ENCODE data around the gene KRT34.
"Not testable (repeated sequence)": the region's sequence is repeated elsewhere in the genome, so short reads cannot be mapped to it uniquely, and the experiment has no call there.

The KRT34 gene

GRCh38 chr17:41404024-41404671 lies 22.0 kb upstream of the KRT34 start:
- DNase-seq, result no peak

- DNase-seq, result no peak
These were observed 21.4 kb upstream of the KRT34 start for GRCh38 chr17:41403404-41404023.

GRCh38 chr17:41402161-41402560 lies 20.1 kb upstream of the KRT34 start:
- DNase-seq, result peak in 1 of 56 donors; percentile 2

DNA sequence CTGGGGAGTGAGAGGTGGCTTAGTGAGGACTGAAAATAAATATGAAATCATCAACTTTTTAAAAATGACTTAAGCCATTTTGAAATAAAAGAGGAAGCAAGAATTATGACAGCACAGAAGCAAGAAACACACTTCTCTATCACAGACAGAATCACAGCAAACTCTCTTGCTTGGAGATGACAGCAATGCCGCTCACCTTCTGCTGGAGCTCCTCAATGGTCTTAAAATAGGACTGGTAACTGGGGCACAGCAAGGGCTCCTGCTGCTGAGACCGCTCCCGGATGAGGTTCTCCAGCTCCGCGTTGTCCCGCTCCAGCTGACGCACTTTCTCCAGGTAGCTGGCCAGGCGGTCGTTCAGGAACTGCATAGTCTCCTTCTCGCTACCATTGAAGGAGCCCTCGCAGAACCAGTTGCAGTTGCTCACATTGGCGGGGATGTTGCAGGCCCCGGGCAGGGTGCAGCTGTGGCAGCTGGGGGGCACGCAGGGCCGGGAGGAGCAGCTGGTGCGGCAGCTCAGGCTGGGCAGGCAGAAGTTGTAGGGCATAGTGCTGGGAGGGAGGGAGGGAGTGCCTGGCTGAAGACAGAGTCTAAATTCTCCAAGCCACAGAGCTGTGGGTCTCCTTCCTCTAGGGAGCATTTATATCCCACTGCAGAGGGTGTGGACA lies 15.0 kb upstream of the KRT34 start, which contains the start of gene KRT31:
KRT31 (minus strand) TSS at position 613 of the 665 bp plus-strand sequence; CDS start at position 544, 69 bp downstream.
- DNase-seq, result no peak

- no peak for DNase-seq
These were observed 14.2 kb upstream of the KRT34 start for GRCh38 chr17:41396340-41396739.

- DNase-seq, result no peak
These were observed 13.5 kb upstream of the KRT34 start for GRCh38 chr17:41395611-41396010.

DNA sequence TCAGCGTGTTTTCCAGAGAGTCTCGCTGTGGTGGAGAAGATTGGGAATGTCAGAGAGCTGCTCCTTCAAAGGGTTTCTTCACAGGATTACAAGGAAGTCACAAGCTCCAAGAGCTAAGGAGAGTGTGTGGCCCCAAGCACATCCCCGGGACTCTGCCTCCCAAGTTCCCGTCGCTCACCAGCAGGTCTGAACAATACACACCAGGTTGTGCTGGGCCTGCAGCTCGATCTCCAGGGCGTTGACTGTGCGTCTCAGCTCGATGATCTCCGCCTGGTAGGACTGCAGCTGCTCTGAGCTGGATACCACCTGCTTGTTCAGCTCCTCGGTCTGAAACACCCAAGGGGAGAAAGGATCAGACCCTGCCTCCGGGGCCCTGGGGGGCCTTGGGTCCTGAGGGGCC lies 12.9 kb upstream of the KRT34 start:
- DNase-seq, result not testable (repeated sequence)

GRCh38 chr17:41394254-41394996 lies 12.3 kb upstream of the KRT34 start:
- no peak for DNase-seq

DNA sequence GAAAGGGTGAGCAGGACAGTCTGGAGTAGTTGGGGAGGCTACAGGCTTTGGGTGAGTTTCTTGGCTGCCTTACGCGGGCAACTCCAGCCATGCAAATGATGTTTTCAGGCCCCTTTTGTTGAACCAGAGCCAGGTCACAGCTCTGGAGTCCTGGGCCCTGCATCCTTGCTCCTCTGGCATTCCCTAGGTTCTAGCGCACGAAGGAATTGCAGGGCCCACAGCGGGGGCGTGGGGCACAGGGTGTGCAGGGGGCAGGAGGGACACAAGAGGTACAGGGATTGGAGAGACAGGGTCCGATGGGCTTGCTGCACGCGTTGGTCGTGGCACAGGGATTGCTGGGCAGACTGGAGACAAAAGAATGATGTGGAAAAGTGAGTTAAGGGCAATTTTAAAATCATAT lies 11.7 kb upstream of the KRT34 start:
- DNase-seq, result no peak

- DNase-seq, result no peak
These were observed 11.2 kb upstream of the KRT34 start for GRCh38 chr17:41393294-41393693.

DNA sequence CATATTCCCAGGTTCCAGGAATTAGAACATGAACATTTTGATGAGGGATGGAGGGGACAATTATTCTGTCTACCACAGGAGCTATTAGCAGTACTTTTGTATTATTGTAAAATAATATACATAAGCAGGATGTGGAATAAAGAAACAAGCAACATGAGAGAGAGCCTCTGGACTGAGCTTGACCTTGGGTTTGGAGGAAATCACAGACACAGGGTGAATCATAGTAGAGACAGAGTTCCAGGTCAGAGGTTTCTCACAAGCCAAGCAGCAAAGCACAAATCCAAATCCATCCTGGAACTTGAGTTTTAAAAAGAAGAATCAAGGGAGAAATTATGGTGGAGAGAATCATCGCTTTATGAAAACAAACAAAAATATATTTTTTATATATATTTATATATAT lies 10.2 kb upstream of the KRT34 start:
- DNase-seq, result no peak

DNA sequence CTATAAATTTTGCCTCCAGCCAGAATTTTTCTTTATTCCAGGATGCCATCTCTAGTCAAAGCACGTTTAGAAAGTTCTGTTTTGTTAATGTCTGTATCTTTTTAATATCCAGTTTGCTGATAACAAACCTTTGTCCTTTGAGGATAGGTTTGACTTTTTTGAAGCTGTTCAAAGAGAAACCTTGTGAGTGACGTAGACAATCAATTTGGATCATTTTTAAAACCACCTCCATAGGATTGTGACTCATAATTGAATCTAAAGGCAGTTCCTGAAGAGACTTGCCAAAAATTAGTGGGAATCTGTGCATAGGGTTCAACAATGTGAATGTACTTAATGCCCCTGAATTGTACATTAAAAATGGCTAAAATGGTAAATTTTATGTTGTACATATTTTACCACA lies 9.4 kb upstream of the KRT34 start:
- DNase-seq, result no peak

DNA sequence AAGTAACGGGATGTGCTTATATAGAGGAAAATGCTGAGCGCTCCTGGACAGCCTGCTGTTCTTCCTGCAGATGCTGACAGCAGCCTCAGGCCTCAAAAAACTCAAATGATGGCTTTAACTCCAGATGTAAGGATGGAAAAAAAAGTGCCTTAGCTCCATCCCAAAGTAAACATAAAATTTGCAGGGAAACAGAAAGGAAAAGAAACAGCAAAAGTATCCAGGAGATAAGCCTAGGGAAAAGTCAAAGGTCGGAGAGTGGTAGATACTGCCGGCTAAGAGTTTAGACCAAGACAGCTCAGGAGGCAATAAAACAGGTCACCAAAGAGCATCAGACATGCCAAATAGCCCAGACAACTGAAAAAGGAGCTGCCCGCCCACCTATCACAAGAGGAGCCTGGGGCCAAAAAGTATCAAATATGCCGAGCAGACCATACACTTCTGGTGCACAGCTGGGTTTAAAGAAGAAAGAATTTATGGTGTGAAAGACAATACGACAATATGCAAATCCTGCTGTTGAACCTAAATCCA lies 8.4 kb upstream of the KRT34 start:
- no peak for DNase-seq

GRCh38 chr17:41387670-41388069 lies 5.6 kb upstream of the KRT34 start:
- DNase-seq, result no peak

- DNase-seq, result no peak
These were observed 4.1 kb upstream of the KRT34 start for GRCh38 chr17:41386227-41386626.

GRCh38 chr17:41383690-41384089 lies 1.6 kb upstream of the KRT34 start:
- DNase-seq, result no peak

DNA sequence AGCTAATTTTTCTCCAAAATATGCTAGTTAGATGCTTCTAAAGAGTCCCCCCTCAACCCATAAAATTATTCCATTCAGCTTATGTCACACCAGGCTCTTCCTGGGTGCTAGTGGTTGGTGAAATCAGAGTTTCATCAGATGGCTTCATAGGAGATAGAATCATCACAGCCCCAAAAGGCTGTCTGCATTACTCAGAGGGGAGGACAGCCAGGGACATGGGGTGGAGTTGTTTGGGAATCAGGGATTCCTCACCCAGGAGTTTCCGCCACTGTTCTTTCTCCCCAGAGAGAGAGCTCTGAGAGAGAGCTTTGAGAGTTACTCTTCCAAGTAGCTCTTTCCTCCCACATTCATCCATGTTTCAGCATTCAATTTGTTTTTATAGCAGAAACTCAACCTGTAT lies 288 bp upstream of the KRT34 start:
- no peak for DNase-seq

DNA sequence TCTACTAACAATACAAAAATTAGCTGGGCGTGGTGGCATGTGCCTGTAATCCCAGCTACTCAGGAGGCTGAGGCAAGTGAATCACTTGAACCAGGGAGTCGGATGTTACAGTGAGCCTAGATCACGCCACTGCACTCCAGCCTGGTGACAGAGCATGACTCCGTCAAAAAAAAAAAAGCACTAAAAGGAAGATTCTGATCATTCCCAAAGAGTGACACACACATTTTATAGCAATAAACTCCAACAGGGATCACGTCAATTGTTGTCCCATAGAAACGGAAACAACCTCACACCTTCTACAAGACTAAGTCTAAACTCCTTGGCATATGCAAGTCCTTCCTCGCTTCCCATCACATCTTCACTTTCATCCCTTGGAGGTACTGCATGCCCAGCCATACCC lies 2.0 kb downstream of the KRT34 start:
- DNase-seq, result not testable (repeated sequence)

DNA sequence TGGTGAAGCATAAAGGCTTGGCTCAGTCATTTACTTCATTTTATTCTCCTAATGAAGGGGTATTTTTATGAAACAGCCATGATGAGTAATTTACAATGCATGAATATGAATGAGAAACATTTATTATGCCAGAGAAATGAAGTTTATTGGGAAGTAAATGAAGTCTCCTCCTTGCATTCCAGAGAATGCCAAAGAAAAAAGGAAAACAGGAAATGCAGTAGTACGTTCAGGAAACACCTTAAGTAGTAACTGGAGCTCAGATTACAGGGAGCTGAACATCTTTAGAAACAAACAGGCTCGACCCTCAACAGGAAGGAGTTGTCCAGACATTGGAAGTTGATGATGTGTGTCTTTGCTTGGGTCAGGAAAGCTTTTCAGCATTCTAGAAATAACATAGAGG lies 4.6 kb downstream of the KRT34 start:
- no peak for DNase-seq

DNA sequence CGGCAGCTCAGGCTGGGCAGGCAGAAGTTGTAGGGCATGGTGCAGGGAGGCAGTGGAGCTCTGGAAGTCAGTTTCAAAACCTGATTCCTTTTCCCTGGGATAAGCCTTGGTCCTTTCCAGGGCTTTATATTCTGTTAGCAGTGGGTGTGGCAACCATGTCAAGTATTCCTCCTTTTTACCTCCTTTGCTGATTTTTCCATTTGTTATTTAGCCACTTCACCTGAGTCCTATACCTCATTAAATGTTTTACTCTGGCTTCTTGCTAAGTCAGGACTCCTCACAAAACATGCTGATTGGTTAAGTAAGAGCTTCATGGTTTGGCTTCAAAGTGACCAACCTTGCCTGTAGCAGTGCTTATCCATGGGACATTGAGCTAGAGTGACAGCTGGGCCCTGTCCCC lies 12.4 kb downstream of the KRT34 start, which contains the start of gene KRT33B:
KRT33B (minus strand) TSS at position 101 of the 400 bp plus-strand sequence; CDS start at position 38, 63 bp downstream.
- DNase-seq, result no peak

GRCh38 chr17:41369023-41369422 lies 13.1 kb downstream of the KRT34 start:
- no peak for DNase-seq
